Cardiac muscle cell (in vitro differentiated cells and primary cell): ENCODE measurements around the gene IMPA2. TPM values are rescaled to one million over a fixed set of nuclear protein-coding genes. Genes with fewer than 3 reads are reported as not detected.
A peak's percentile ranks its signal among the peaks of the same experiment; 100 is the strongest.

Experiments used
- DNase-seq, 2 donors: peaks; one replicate each; pipeline versions ENCODE4 v3.0.0 to v3.0.0-alpha.2; 2010 to 2017; ENCODE audit warnings: low read depth in 1 of 2, low spot score in 1 of 2
- H3K27ac ChIP-seq: fragments of 200-600 bp; sonication (generic); 2 replicates; pipeline ENCODE4 v1.5.1; 2016
- H3K27me3 ChIP-seq: fragments of 200-600 bp; sonication (generic); 2 replicates; pipeline ENCODE4 v1.6.0; 2016; ENCODE audit warnings: control low read depth
- H3K36me3 ChIP-seq: fragments of 200-600 bp; sonication (generic); 2 replicates; pipeline ENCODE4 v1.5.1; 2016; ENCODE audit warnings: control low read depth
- H3K4me1 ChIP-seq: fragments of 200-600 bp; sonication (generic); 2 replicates; pipeline ENCODE4 v1.8.1; 2017; ENCODE audit warnings: low read depth, mild to moderate bottlenecking, mixed run types
- H3K4me3 ChIP-seq: fragments of 200-600 bp; sonication (generic); 2 replicates; pipeline ENCODE4 v1.5.1; 2016; ENCODE audit warnings: mild to moderate bottlenecking
- H3K9me3 ChIP-seq: fragments of 200-600 bp; sonication (generic); 2 replicates; pipeline ENCODE4 v1.5.1; 2017; ENCODE audit warnings: low read depth, mild to moderate bottlenecking, control low read depth
- CTCF ChIP-seq: IDR thresholded peaks from 2 replicates; pipeline ENCODE4 v1.5.1; 2012; ENCODE audit warnings: low read depth, mild to moderate bottlenecking, low read length
- polyA plus RNA-seq: library from polyadenylated mRNA; unstranded; fragments of >200 nt; fragmentation: Nextera tagmentation; extraction: Ambion mirVana; gene quantifications from 2 replicates; pipeline ENCODE4 v1.2.1, GENCODE V29; 2016
- total RNA-seq: library from RNA; depleted of rRNA; stranded (reverse); fragments of >200 nt; gene quantifications from 2 replicates; pipeline ENCODE4 v1.2.3, GENCODE V29; 2016

The IMPA2 gene
- total and polyA plus RNA-seq, 2 experiments from 2014 or later, result 23.9 to 60.0 TPM

GRCh38 chr18:12079491-12080237 lies 98.4 kb downstream of the IMPA2 start:
- H3K36me3 ChIP-seq, result no peaks in the 10 kb centered on the region
- H3K27ac ChIP-seq, result no peak overlapping the region
- no peak overlapping the region for H3K4me3 ChIP-seq
- no peaks in the 10 kb centered on the region for H3K9me3 ChIP-seq
- DNase-seq, result peak in 1 of 2 donors; percentile 80
- no peak for TF ChIP-seq CTCF
- no peaks in the 10 kb centered on the region for H3K4me1 ChIP-seq
- peaks cover 21% of the 10 kb centered on the region for H3K27me3 ChIP-seq

Other genes with a start within 250 kb of the IMPA2 start
- 42.8 TPM in 2 replicates for gene CHMP1B, start 130.1 kb upstream of the IMPA2 start, total RNA-seq
- 46.9 and 52.7 TPM in 2 replicates for gene CHMP1B, start 130.1 kb upstream of the IMPA2 start, polyA plus RNA-seq
- gene MPPE1, start 73.2 kb upstream of the IMPA2 start, total RNA-seq, result 11.2 and 14.0 TPM in 2 replicates
- 34.4 and 44.1 TPM in 2 replicates for gene MPPE1, start 73.2 kb upstream of the IMPA2 start, polyA plus RNA-seq
- gene ANKRD62, start 112.3 kb downstream of the IMPA2 start, total RNA-seq, result not detected in 2 replicates
- not detected in 2 replicates for gene ANKRD62, start 112.3 kb downstream of the IMPA2 start, polyA plus RNA-seq